Measurements from ENCODE around the gene ELOVL7. TPM values are rescaled to one million over a fixed set of nuclear protein-coding genes. Genes with fewer than 3 reads are reported as not detected.
A peak's percentile ranks its signal among the peaks of the same experiment; 100 is the strongest.

Gene ELOVL7
- total and polyA plus RNA-seq, 2 of the 4 experiments (the other 2 are of a cell fraction): 0.18 TPM; not detected in 1

DNA sequence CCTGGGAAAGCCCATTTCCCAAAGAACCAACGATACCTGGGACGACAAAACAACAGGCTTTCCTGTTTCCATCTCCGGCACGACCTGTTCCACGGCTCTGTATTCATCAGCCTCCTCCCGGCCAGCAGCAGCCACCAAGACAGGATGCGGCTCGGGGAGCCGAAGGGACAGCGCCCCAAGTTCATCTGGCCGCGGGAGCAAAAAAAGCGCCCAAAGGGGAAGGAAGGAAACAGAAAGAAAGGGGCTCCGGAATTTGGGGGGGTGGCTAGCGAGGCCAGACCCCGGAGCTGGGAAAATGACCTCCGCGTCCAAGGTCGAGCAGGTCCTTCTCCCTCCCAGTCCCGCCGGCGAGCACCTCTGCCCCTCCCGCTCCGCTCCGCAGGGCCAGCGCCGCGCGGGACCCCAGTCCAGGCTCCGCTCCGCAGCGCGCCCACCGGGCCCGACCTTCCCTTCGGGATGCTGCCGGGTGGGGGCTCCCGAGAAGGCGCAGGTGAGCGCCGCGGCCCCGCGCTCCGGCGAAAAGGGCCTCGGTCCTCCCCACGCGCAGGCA lies 608 bp downstream of the ELOVL7 start:
- no peak overlapping the region for H3K27ac ChIP-seq (ENCODE audit: insufficient read depth, low read length)
- H2BK20ac ChIP-seq (ENCODE audit: low read depth, low read length): no peak overlapping the region
- H2AFZ ChIP-seq (replicated peaks; ENCODE audit: low read length, poor library complexity): peak overlapping the region; percentile 88
- H2BK120ac ChIP-seq (ENCODE audit: low read depth, low read length): no peak overlapping the region
- H4K20me1 ChIP-seq (ENCODE audit: insufficient read depth, low read length): no peaks in the 10 kb centered on the region
- 0% methylated on average over 4 of the region's 49 CpGs; no CpG with 5 or more reads in 1 of the 2 experiments for WGBS, 2 experiments (ENCODE audit: extremely low coverage in 2 of 2, insufficient read length in 1 of 2)
- H3K4me3 ChIP-seq (ENCODE audit: insufficient read depth, low read depth, low read length): peak overlapping the region; percentile 79
- peak overlapping the region; percentile 58 for H3K4me2 ChIP-seq (ENCODE audit: low read depth, low read length)
- intact Hi-C loops (cut with micrococcal nuclease) (loop anchor here (5.0 to 10.0 kb wide), 2 partner anchors 139 to 1871 kb away; partner anchors contain the start of gene DEPDC1B), in situ Hi-C loops (cut with MboI; ENCODE audit: low sequenced_read_pairs) (no loop called here), dilution Hi-C loops (cut with HindIII; ENCODE audit: low sequenced_read_pairs, unreplicated experiment) (no loop called here)
- H3K56ac ChIP-seq (ENCODE audit: extremely low read depth, insufficient read depth, low read length): no peak overlapping the region
- no peak overlapping the region for H3K14ac ChIP-seq (replicated peaks; ENCODE audit: low read depth, low read length)
- CTCF ChIA-PET: interaction anchor here (0.6 kb wide), 1 partner anchor 9 kb away, joined by 3 read pairs; no protein-coding TSS in a partner anchor
- POLR2A ChIA-PET (ENCODE audit: unreplicated experiment): no interaction called here
- H3K9me1 ChIP-seq (ENCODE audit: insufficient read depth, low read length): no peaks in the 10 kb centered on the region
- no peak overlapping the region for H3K23ac ChIP-seq (ENCODE audit: low read depth, low read length)
- ATAC-seq (ENCODE audit: low read depth) (peak; percentile 38), DNase-seq (no peak)
- H3K9me3 ChIP-seq (ENCODE audit: control insufficient read depth, insufficient read depth, low read length): no peaks in the 10 kb centered on the region
- no peak overlapping the region for H4K8ac ChIP-seq (ENCODE audit: low read depth in 2 of 2, low read length in 2 of 2)
- H4K5ac ChIP-seq (ENCODE audit: low read depth, low read length): no peak overlapping the region
- H3K9ac ChIP-seq (ENCODE audit: low read depth, low read length): no peak overlapping the region
- no peaks in the 10 kb centered on the region; the same call in 1 of the 2 replicates for H3K4me1 ChIP-seq (ENCODE audit: control insufficient read depth, insufficient read depth, low read length)
- no peak overlapping the region for H4K91ac ChIP-seq (ENCODE audit: insufficient read depth, low read depth, low read length)
- H3K18ac ChIP-seq (ENCODE audit: low read depth, low read length): no peak overlapping the region
- no peak overlapping the region for H3K4ac ChIP-seq (ENCODE audit: low read depth, low read length)
- H3K79me1 ChIP-seq (ENCODE audit: low read depth in 1 of 2, low read length in 2 of 2): no peaks in the 10 kb centered on the region
- no TSS peak for BruUV-seq (replicated peaks)
- H2AK9ac ChIP-seq (replicated peaks; ENCODE audit: low read depth, low read length, poor library complexity): no peak overlapping the region
- TF ChIP-seq, protein P1, sequence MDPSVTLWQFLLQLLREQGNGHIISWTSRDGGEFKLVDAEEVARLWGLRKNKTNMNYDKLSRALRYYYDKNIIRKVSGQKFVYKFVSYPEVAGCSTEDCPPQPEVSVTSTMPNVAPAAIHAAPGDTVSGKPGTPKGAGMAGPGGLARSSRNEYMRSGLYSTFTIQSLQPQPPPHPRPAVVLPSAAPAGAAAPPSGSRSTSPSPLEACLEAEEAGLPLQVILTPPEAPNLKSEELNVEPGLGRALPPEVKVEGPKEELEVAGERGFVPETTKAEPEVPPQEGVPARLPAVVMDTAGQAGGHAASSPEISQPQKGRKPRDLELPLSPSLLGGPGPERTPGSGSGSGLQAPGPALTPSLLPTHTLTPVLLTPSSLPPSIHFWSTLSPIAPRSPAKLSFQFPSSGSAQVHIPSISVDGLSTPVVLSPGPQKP (IDR thresholded peaks at IDR 0.05; ENCODE audit: borderline replicate concordance, low read depth, low read length): no peak
- no peak for TF ChIP-seq CHD1 (IDR thresholded peaks at IDR 0.05; ENCODE audit: low read depth, low read length)
- H3K27me3 ChIP-seq (ENCODE audit: control insufficient read depth, insufficient read depth, low read length): peaks cover 49% of the 10 kb centered on the region
- no peaks in the 10 kb centered on the region for H3K36me3 ChIP-seq (ENCODE audit: control insufficient read depth, insufficient read depth, low read length)
- H2BK15ac ChIP-seq (ENCODE audit: low read depth, low read length): no peak overlapping the region
- no peak overlapping the region for H2BK5ac ChIP-seq (ENCODE audit: low read depth, low read length, poor library complexity, severe bottlenecking)
- H2AK5ac ChIP-seq (ENCODE audit: low read depth, low read length): no peak overlapping the region

Measured in IMR-90 (cell line).